Panc1 (cell line): ENCODE measurements around the gene ZNF816. TPM values are rescaled to one million over a fixed set of nuclear protein-coding genes. Genes with fewer than 3 reads are reported as not detected.

Experiments
- ATAC-seq: fragments of 200-7000 bp; cut with Tn5 transposase; 2 replicates; pipeline ENCODE4 v1.9.1; 2020; ENCODE audit warnings: mild to moderate bottlenecking, moderate library complexity
- BruUV-seq: library from RNA; stranded (reverse); fragments of 400-500 nt; replicated peaks from 2 replicates; lab custom pipeline; 2021; lab: Mats Ljungman, UMichigan
- CTCF ChIA-PET: fragments of 300-600 bp; sonication (Branson Sonifier 250); formaldehyde crosslinking; loops from one replicate; lab custom pipeline; 2022; ENCODE audit warnings: antibody characterized with exemption; lab: Charles Lee
- POLR2A ChIA-PET: fragments of 300-600 bp; sonication (Branson Sonifier 250); formaldehyde crosslinking; loops from one replicate; lab custom pipeline; 2022; ENCODE audit warnings: antibody characterized with exemption; lab: Charles Lee
- DNase-seq: peaks from one replicate; pipeline ENCODE4 v3.0.0-alpha.2; 2010; ENCODE audit warnings: low read depth, low spot score
- H3K27ac ChIP-seq: 2 replicates; pipeline ENCODE4 v1.5.1; 2011; ENCODE audit warnings: mild to moderate bottlenecking, low read length, inconsistent platforms
- H3K27me3 ChIP-seq: fragments of 200-500 bp; sonication (Bioruptor generic); 2 replicates; pipeline ENCODE4 v1.6.0; 2014; ENCODE audit warnings: low read length, inconsistent platforms; ENCODE audit not compliant: control insufficient read depth, insufficient read depth
- H3K36me3 ChIP-seq: fragments of 200-500 bp; sonication (Bioruptor generic); 2 replicates; pipeline ENCODE4 v1.5.1; 2014; ENCODE audit warnings: inconsistent platforms, mild to moderate bottlenecking, low read length, moderate library complexity; ENCODE audit not compliant: control insufficient read depth, insufficient read depth
- H3K4me1 ChIP-seq: 2 replicates; pipeline ENCODE4 v1.5.1; 2011; ENCODE audit warnings: inconsistent platforms, mild to moderate bottlenecking, low read length, moderate library complexity; ENCODE audit not compliant: control insufficient read depth, insufficient read depth
- H3K4me3 ChIP-seq, 2 experiments: 2 replicates each; pipeline ENCODE4 v1.5.1; 2011 to 2012; ENCODE audit warnings: low read depth in 2 of 2, low read length in 2 of 2, mild to moderate bottlenecking in 2 of 2, inconsistent platforms in 1 of 2, moderate library complexity in 1 of 2
- H3K9me3 ChIP-seq: fragments of 200-500 bp; sonication (Bioruptor generic); 2 replicates; pipeline ENCODE4 v1.5.1; 2014; ENCODE audit warnings: low read depth, mild to moderate bottlenecking, inconsistent platforms, low read length, moderate library complexity; ENCODE audit not compliant: control insufficient read depth, insufficient read depth
- POLR2AphosphoS5 ChIP-seq: IDR thresholded peaks from 2 replicates; pipeline ENCODE4 v1.6.1; 2012; ENCODE audit warnings: mild to moderate bottlenecking, low read depth, low read length, moderate library complexity
- SIN3A ChIP-seq: IDR thresholded peaks from 2 replicates; pipeline ENCODE4 v1.6.1; 2012; ENCODE audit warnings: low read depth, mild to moderate bottlenecking, low read length, moderate library complexity, borderline replicate concordance; ENCODE audit not compliant: insufficient read depth
- TCF7L2 ChIP-seq: IDR thresholded peaks from 2 replicates; pipeline ENCODE4 v1.6.1; 2011; ENCODE audit warnings: mild to moderate bottlenecking, low read depth, low read length, inconsistent platforms
- in situ Hi-C: cut with HindIII; loops from 2 replicates; pipeline ENCODE4 v1.10.0; 2016; ENCODE audit warnings: low sequenced_read_pairs, low pct_unique_long_range_greater_than_20kb
- intact Hi-C: fragments of 100-400 bp; cut with micrococcal nuclease; formaldehyde crosslinking; loops from one replicate; pipeline ENCODE4 v1.10.0; 2022; ENCODE audit not compliant: unreplicated experiment
- total RNA-seq: library from RNA; stranded (reverse); gene quantifications from one replicate; pipeline ENCODE4 v1.2.1, GENCODE V29; 2021; ENCODE audit not compliant: unreplicated experiment
- TF ChIP-seq, protein P1 (sequence below): fragments of 450-650 bp; IDR thresholded peaks from 2 replicates; pipeline ENCODE4 v1.5.1; 2017; ENCODE audit warnings: mild to moderate bottlenecking
- TF ChIP-seq, protein P2 (sequence below), 2 experiments: IDR thresholded peaks; 2 replicates each; pipeline ENCODE4 v1.6.1; 2011 to 2012; ENCODE audit warnings: low read depth in 2 of 2, control low read depth in 1 of 2, low read length in 1 of 2, mild to moderate bottlenecking in 1 of 2, moderate library complexity in 1 of 2; ENCODE audit not compliant: insufficient read depth in 1 of 2

The ZNF816 gene
- total RNA-seq, 1 experiment from 2014 or later: 7.1 TPM

DNA sequence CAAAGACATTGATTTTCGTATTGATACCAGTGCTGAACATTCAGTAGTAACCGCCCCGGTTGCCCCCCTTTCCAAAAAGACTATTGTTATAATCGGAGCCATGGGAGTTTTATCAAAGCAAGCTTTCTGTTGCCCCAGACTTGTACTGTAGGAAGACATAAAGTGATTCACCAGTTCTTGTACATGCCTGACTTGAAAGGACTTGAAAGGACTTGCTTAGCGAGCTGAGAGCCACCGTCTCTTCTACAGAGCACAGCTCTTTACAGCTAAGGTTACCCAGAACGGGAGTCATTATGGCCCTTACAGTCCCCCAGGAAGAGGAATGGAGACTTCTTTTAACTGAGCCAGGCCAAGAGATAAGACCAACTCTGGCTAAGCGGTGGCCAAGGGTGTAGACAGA lies 5.1 kb downstream of the ZNF816 start:
- no peak for DNase-seq
- peaks cover 20% of the 10 kb centered on the region; the same call in 1 of the 2 replicates for H3K9me3 ChIP-seq
- intact Hi-C loops (no loop called here), in situ Hi-C loops (no loop called here)
- no peaks in the 10 kb centered on the region for H3K27me3 ChIP-seq
- no peak for ATAC-seq
- CTCF ChIA-PET: no interaction called here
- H3K4me1 ChIP-seq: no peaks in the 10 kb centered on the region; the same call in 1 of the 2 replicates
- TF ChIP-seq, protein P1, sequence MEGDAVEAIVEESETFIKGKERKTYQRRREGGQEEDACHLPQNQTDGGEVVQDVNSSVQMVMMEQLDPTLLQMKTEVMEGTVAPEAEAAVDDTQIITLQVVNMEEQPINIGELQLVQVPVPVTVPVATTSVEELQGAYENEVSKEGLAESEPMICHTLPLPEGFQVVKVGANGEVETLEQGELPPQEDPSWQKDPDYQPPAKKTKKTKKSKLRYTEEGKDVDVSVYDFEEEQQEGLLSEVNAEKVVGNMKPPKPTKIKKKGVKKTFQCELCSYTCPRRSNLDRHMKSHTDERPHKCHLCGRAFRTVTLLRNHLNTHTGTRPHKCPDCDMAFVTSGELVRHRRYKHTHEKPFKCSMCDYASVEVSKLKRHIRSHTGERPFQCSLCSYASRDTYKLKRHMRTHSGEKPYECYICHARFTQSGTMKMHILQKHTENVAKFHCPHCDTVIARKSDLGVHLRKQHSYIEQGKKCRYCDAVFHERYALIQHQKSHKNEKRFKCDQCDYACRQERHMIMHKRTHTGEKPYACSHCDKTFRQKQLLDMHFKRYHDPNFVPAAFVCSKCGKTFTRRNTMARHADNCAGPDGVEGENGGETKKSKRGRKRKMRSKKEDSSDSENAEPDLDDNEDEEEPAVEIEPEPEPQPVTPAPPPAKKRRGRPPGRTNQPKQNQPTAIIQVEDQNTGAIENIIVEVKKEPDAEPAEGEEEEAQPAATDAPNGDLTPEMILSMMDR: no peak
- TF ChIP-seq SIN3A (no peak), TCF7L2 (no peak), POLR2AphosphoS5 (no peak)
- TF ChIP-seq, protein P2, sequence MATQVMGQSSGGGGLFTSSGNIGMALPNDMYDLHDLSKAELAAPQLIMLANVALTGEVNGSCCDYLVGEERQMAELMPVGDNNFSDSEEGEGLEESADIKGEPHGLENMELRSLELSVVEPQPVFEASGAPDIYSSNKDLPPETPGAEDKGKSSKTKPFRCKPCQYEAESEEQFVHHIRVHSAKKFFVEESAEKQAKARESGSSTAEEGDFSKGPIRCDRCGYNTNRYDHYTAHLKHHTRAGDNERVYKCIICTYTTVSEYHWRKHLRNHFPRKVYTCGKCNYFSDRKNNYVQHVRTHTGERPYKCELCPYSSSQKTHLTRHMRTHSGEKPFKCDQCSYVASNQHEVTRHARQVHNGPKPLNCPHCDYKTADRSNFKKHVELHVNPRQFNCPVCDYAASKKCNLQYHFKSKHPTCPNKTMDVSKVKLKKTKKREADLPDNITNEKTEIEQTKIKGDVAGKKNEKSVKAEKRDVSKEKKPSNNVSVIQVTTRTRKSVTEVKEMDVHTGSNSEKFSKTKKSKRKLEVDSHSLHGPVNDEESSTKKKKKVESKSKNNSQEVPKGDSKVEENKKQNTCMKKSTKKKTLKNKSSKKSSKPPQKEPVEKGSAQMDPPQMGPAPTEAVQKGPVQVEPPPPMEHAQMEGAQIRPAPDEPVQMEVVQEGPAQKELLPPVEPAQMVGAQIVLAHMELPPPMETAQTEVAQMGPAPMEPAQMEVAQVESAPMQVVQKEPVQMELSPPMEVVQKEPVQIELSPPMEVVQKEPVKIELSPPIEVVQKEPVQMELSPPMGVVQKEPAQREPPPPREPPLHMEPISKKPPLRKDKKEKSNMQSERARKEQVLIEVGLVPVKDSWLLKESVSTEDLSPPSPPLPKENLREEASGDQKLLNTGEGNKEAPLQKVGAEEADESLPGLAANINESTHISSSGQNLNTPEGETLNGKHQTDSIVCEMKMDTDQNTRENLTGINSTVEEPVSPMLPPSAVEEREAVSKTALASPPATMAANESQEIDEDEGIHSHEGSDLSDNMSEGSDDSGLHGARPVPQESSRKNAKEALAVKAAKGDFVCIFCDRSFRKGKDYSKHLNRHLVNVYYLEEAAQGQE (IDR thresholded peaks at IDR 0.05; ENCODE audit: insufficient read depth in 1 of 2, low read depth in 2 of 2, low read length in 1 of 2): no peak
- POLR2A ChIA-PET: no interaction called here
- H3K27ac ChIP-seq: no peak overlapping the region
- H3K4me3 ChIP-seq: no peak overlapping the region
- H3K36me3 ChIP-seq: peaks cover 3% of the 10 kb centered on the region; the same call in 1 of the 2 replicates
- no TSS peak for BruUV-seq

DNA sequence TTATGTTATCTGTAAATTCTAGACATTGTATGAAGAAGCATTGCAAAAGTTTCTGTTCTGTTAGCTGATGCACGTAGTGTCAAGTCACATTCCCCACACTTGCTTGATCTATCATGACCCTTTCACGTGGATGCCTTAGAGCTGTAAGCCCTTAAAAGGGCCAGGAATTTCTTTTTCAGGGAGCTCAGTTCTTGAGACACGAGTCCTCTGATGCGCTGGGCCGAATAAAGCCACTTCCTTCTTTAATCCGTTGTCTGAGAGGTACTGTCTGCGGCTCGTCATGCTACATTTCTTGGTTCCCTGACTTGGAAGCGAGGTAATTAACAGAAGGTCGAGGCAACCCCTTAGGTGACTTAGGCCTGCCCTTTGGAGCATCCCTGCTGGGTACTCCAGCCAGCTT lies 5.8 kb downstream of the ZNF816 start:
- Histone ChIP-seq H3K4me3 (no peak overlapping the region), H3K27ac (no peak overlapping the region), H3K4me1 (no peaks in the 10 kb centered on the region; the same call in 1 of the 2 replicates), H3K9me3 (peaks cover 26% of the 10 kb centered on the region; the same call in 1 of the 2 replicates), H3K27me3 (no peaks in the 10 kb centered on the region), H3K36me3 (peaks cover 3% of the 10 kb centered on the region; the same call in 1 of the 2 replicates)
- ATAC-seq (no peak), DNase-seq (no peak)
- no TSS peak for BruUV-seq
- TF ChIP-seq POLR2AphosphoS5: no peak
- TF ChIP-seq, protein P1: no peak
- no peak for TF ChIP-seq SIN3A
- TF ChIP-seq TCF7L2: no peak
- TF ChIP-seq, protein P2 (IDR thresholded peaks at IDR 0.05; ENCODE audit: insufficient read depth in 1 of 2, low read depth in 2 of 2, low read length in 1 of 2): no peak
- ChIA-PET CTCF (no interaction called here), POLR2A (no interaction called here)
- in situ Hi-C loops (no loop called here), intact Hi-C loops (no loop called here)
